ENCODE measurements around the gene LARGE1.

Gene LARGE1

DNA sequence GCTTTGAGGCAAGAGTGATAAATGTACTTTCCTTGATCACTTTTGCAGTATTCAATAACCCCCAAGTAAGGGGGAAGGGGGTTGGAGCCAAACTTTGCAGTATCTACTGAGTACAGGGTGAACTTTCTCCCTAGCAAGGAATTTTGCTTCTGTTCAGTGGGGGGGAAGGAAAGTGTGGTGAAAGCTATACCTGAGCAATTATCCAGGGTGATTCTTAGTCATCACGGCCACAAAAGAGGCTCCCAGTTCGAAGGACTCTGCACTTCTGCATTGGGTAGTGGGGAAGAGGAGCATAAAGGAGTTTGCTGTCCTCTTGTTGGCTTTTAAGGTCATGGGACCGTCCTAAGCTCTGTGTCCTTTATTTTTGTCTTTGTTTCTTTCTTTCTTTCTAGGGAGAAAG lies 515.6 kb downstream of the LARGE1 start:
- peaks cover 0 to 30% (median 0%) of the 10 kb centered on the region in 11 experiments; a peak in 7 of 22 replicates for H3K36me3 ChIP-seq
- no peaks in the 10 kb centered on the region for H3K27me3 ChIP-seq
- H3K4me2 ChIP-seq: no peak overlapping the region
- no peak overlapping the region for H3K27ac ChIP-seq
- no peaks in the 10 kb centered on the region for H3K9me3 ChIP-seq (replicated peaks in 1 of 11)
- no peaks in the 10 kb centered on the region; a peak in 1 of 22 replicates for H4K20me1 ChIP-seq
- no peak overlapping the region for H3K9ac ChIP-seq
- no peak for TF ChIP-seq Cebpa-rat (IDR thresholded peaks at IDR 0.05)
- H3K4me1 ChIP-seq: peaks cover 10 to 18% (median 15%) of the 10 kb centered on the region in 10 experiments; a peak in 18 of 20 replicates
- no peak overlapping the region for H3K4me3 ChIP-seq

DNA sequence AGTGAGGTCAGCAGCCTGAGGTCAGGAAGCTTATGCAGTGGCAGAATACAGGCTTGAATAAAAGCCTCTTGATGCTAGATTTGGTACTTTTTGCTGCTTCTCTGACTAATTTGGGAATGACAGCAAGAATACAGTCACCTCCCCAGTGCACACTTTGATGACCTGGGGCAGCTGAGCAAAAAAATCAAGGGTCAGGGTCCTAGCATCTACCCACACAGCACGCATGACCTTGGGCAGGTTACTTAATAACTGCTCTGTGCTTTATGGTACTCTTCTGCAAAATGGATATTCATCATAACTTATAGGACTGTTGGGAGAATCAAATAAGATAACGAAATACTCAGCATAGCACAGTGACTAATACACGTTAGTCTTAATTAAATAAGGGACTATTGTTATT lies 518.0 kb downstream of the LARGE1 start:
- Histone ChIP-seq H3K27ac (no peak overlapping the region), H3K9ac (no peak overlapping the region)
- no peak for TF ChIP-seq Cebpa-rat (IDR thresholded peaks at IDR 0.05)

DNA sequence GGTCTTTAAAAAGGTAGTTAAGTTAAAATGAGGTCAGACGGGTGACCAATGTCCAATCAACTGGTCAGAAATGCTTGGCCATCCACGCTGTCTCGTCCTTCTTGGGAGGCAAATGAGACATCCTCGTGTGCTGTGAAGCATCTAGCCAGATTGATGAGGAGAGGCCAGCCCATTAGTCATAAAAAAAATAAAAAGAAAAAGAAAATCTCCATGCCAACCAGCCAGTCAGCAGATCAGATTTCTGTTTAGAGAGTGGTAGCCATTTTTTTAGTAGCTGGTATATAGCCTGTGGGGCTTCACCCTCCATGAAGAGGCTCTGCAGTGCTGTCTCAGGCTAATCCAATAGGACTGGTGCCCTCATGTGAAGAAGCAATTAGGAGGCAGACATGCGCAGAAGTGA lies 519.0 kb downstream of the LARGE1 start:
- Histone ChIP-seq H3K4me3 (no peak overlapping the region), H3K36me3 (peaks cover 0 to 44% (median 5%) of the 10 kb centered on the region in 11 experiments; a peak in 5 of 22 replicates), H3K4me2 (no peak overlapping the region), H4K20me1 (no peaks in the 10 kb centered on the region; a peak in 1 of 22 replicates), H3K27me3 (no peaks in the 10 kb centered on the region), H3K9me3 (replicated peaks in 1 of 11) (peaks cover 0 to 11% (median 7%) of the 10 kb centered on the region in 11 experiments; a peak in 13 of 22 replicates), H3K27ac (no peak overlapping the region), H3K4me1 (peaks cover 12 to 20% (median 16%) of the 10 kb centered on the region in 10 experiments; a peak in 18 of 20 replicates), H3K9ac (no peak overlapping the region)
- no peak for TF ChIP-seq Cebpa-rat (IDR thresholded peaks at IDR 0.05)

More for the DNA sequence above, 518.0 kb downstream of the LARGE1 start:
- Histone ChIP-seq H3K36me3 (peaks cover 0 to 41% (median 5%) of the 10 kb centered on the region in 11 experiments; a peak in 5 of 22 replicates), H3K9me3 (replicated peaks in 1 of 11) (peaks cover 0 to 11% (median 7%) of the 10 kb centered on the region in 11 experiments; a peak in 13 of 22 replicates), H3K4me3 (no peak overlapping the region), H4K20me1 (no peaks in the 10 kb centered on the region; a peak in 1 of 22 replicates), H3K4me1 (peaks cover 12 to 20% (median 16%) of the 10 kb centered on the region in 10 experiments; a peak in 18 of 20 replicates), H3K27me3 (no peaks in the 10 kb centered on the region), H3K4me2 (no peak overlapping the region)

DNA sequence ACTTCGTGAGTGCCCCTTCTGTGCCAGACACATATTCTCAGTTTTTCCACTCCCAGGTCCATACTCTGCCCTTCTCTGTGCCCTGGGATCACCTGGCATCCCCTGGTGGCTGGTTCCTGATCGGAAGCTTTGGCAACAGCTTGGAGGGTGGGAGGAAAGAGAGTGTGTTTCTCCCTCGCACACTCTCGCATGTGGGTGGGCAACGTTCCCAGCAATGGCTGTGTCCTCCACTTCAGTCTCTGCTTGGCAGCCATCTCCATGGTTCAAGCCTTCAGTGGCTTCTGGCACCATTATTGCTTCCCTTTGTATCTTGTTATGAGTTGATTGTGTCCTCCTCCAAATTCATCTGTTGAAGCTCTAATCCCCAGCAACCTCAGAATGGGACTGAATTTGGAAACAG lies 519.4 kb downstream of the LARGE1 start:
- H3K27ac ChIP-seq: no peak overlapping the region
- H3K27me3 ChIP-seq: no peaks in the 10 kb centered on the region
- H3K4me1 ChIP-seq: peaks cover 12 to 20% (median 16%) of the 10 kb centered on the region in 10 experiments; a peak in 18 of 20 replicates
- H3K4me3 ChIP-seq: no peak overlapping the region
- peaks cover 0 to 11% (median 7%) of the 10 kb centered on the region in 11 experiments; a peak in 13 of 22 replicates for H3K9me3 ChIP-seq (replicated peaks in 1 of 11)
- H3K36me3 ChIP-seq: peaks cover 0 to 41% (median 5%) of the 10 kb centered on the region in 11 experiments; a peak in 5 of 22 replicates
- peak overlapping the region in 7 of 11 experiments; percentile 6 to 65 (median 46); a peak in 8 of 22 replicates for H3K4me2 ChIP-seq
- no peak overlapping the region for H3K9ac ChIP-seq
- no peak for TF ChIP-seq Cebpa-rat (IDR thresholded peaks at IDR 0.05)
- H4K20me1 ChIP-seq: no peaks in the 10 kb centered on the region; a peak in 1 of 22 replicates

GRCh38 chr22:33400061-33400840 lies 520.0 kb downstream of the LARGE1 start:
- peaks cover 12 to 20% (median 14%) of the 10 kb centered on the region in 10 experiments; a peak in 18 of 20 replicates for H3K4me1 ChIP-seq
- TF ChIP-seq Cebpa-rat (IDR thresholded peaks at IDR 0.05): no peak
- H3K27me3 ChIP-seq: no peaks in the 10 kb centered on the region
- no peak overlapping the region for H3K4me3 ChIP-seq
- peaks cover 0 to 43% (median 5%) of the 10 kb centered on the region in 11 experiments; a peak in 5 of 22 replicates for H3K36me3 ChIP-seq
- H3K9me3 ChIP-seq (replicated peaks in 1 of 11): peaks cover 0 to 11% (median 7%) of the 10 kb centered on the region in 11 experiments; a peak in 13 of 22 replicates
- no peaks in the 10 kb centered on the region; a peak in 1 of 22 replicates for H4K20me1 ChIP-seq
- H3K4me2 ChIP-seq: peak overlapping the region; percentile 6 to 77 (median 43); a peak in 18 of 22 replicates
- peak overlapping the region in 7 of 11 experiments; percentile 22 to 67 (median 42); a peak in 7 of 22 replicates for H3K27ac ChIP-seq
- peak overlapping the region in 2 of 11 experiments; percentile 30 to 46; a peak in 1 of 22 replicates for H3K9ac ChIP-seq

DNA sequence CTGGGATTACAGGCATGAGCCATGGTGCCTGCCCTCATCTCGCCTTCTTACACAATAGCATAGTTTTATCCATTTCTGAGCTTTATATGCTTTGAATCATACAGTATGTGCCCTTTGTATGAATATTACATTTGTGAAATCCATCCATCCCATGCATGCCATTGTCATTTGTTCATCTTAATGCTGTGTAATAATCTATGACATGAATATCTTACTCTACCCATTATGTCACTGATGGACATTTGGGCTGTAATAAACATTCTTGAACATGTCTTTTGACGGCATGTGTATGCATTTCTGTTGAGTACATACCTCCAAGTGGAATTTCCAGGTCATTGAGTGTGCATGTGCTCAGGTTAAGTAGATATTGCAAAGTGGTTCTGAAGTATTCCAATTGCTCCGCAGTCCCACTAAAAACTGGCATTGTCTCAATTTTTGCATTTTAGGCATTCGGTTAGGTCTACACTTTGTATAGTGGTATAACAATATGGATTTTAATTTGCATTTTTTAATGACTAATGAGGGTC lies 522.8 kb downstream of the LARGE1 start:
- TF ChIP-seq Cebpa-rat (IDR thresholded peaks at IDR 0.05): no peak
- peaks cover 0 to 44% (median 5%) of the 10 kb centered on the region in 11 experiments; a peak in 5 of 22 replicates for H3K36me3 ChIP-seq

GRCh38 chr22:33393432-33393831 lies 526.8 kb downstream of the LARGE1 start:
- H3K36me3 ChIP-seq: peaks cover 0 to 18% (median 0%) of the 10 kb centered on the region in 11 experiments; a peak in 3 of 22 replicates
- no peak overlapping the region for H3K4me2 ChIP-seq
- no peak overlapping the region for H3K9ac ChIP-seq
- TF ChIP-seq Cebpa-rat (IDR thresholded peaks at IDR 0.05): no peak
- no peaks in the 10 kb centered on the region for H3K27me3 ChIP-seq
- H3K9me3 ChIP-seq (replicated peaks in 1 of 11): peaks cover 0 to 3% (median 0%) of the 10 kb centered on the region in 11 experiments; a peak in 2 of 22 replicates
- H3K4me3 ChIP-seq: no peak overlapping the region
- H3K27ac ChIP-seq: no peak overlapping the region
- no peaks in the 10 kb centered on the region for H4K20me1 ChIP-seq
- peaks cover 0 to 4% (median 1%) of the 10 kb centered on the region in 10 experiments; a peak in 7 of 20 replicates for H3K4me1 ChIP-seq

More for the DNA sequence above, 522.8 kb downstream of the LARGE1 start:
- Histone ChIP-seq H4K20me1 (no peaks in the 10 kb centered on the region), H3K27me3 (no peaks in the 10 kb centered on the region), H3K9me3 (replicated peaks in 1 of 11) (peaks cover 0 to 11% (median 7%) of the 10 kb centered on the region in 11 experiments; a peak in 13 of 22 replicates), H3K9ac (no peak overlapping the region), H3K27ac (no peak overlapping the region), H3K4me2 (no peak overlapping the region), H3K4me1 (peaks cover 11 to 20% (median 13%) of the 10 kb centered on the region in 10 experiments; a peak in 18 of 20 replicates), H3K4me3 (no peak overlapping the region)

GRCh38 chr22:33391298-33391697 lies 529.0 kb downstream of the LARGE1 start:
- no peak overlapping the region for H3K4me2 ChIP-seq
- H3K4me3 ChIP-seq: no peak overlapping the region
- no peak for TF ChIP-seq Cebpa-rat (IDR thresholded peaks at IDR 0.05)
- H3K9ac ChIP-seq: no peak overlapping the region
- H4K20me1 ChIP-seq: no peaks in the 10 kb centered on the region
- H3K4me1 ChIP-seq: peaks cover 0 to 16% (median 12%) of the 10 kb centered on the region in 10 experiments; a peak in 10 of 20 replicates
- H3K27me3 ChIP-seq: no peaks in the 10 kb centered on the region
- no peak overlapping the region for H3K27ac ChIP-seq
- 0 out of 22 replicates have a peak, but pooled peaks cover 0 to 3% (median 0%) of the 10 kb centered on the region in 11 experiments for H3K9me3 ChIP-seq (replicated peaks in 1 of 11)
- H3K36me3 ChIP-seq: 0 out of 22 replicates have a peak, but pooled peaks cover 0 to 4% (median 0%) of the 10 kb centered on the region in 11 experiments

All from BLaER1 treated with 17β-estradiol and CSF1 and Interleukin-3, amounts not matched to agents 10 nM and 100 nM (cell line).